Suprapubic skin (tissue), 4 donors: ENCODE results near the gene UBR7. TPM values are rescaled to one million over a fixed set of nuclear protein-coding genes. Genes with fewer than 3 reads are reported as not detected.

ENCODE experiments used
- DNase-seq, 2 donors: peaks; one replicate each; pipeline ENCODE4 v3.0.0-alpha.2; 2019; ENCODE audit warnings: low spot score in 2 of 2
- H3K27ac ChIP-seq: fragments of 200-600 bp; sonication (generic); one replicate; pipeline ENCODE4 v1.5.1; 2019
- H3K27me3 ChIP-seq: fragments of 200-600 bp; sonication (generic); one replicate; pipeline ENCODE4 v1.5.1; 2019
- H3K36me3 ChIP-seq: fragments of 200-600 bp; sonication (generic); one replicate; pipeline ENCODE4 v1.5.1; 2019
- H3K4me1 ChIP-seq: fragments of 200-600 bp; sonication (generic); one replicate; pipeline ENCODE4 v1.5.1; 2019
- H3K4me3 ChIP-seq: fragments of 200-600 bp; sonication (generic); one replicate; pipeline ENCODE4 v1.5.1; 2019; ENCODE audit warnings: mild to moderate bottlenecking
- H3K9me3 ChIP-seq: fragments of 200-600 bp; sonication (generic); one replicate; pipeline ENCODE4 v1.5.1; 2019
- EP300 ChIP-seq: sonication (generic); formaldehyde crosslinking; IDR thresholded peaks from one replicate; pipeline ENCODE4 v1.6.1; 2017; ENCODE audit warnings: antibody characterized with exemption
- POLR2A ChIP-seq, 2 donors: fragments of 450-650 bp; IDR thresholded peaks; one replicate each; pipeline ENCODE4 v1.6.1; 2017; ENCODE audit warnings: antibody characterized with exemption in 2 of 2, mild to moderate bottlenecking in 2 of 2, moderate library complexity in 2 of 2
- POLR2AphosphoS5 ChIP-seq, 3 donors: sonication (generic); formaldehyde crosslinking; IDR thresholded peaks; one replicate each; pipeline ENCODE4 v1.6.1; 2017; ENCODE audit warnings: antibody characterized with exemption in 3 of 3
- WGBS: methylation state at CpG from one replicate; pipeline ENCODE4 v1.1.5; 2018; 5-methylcytosine and 5-hydroxymethylcytosine counted together
- total RNA-seq, 4 donors: library from RNA; depleted of rRNA; stranded (reverse); fragments of >200 nt; gene quantifications; one replicate each; pipeline ENCODE4 v1.1.0, GENCODE V29; 2016
- TF ChIP-seq, protein P1 (sequence below), 2 donors: fragments of 200-600 bp in 1 of 2; fragments of 450-650 bp in 1 of 2; sonication (generic) in 1 of 2; IDR thresholded peaks; one replicate each; pipeline ENCODE4 v1.5.1; 2016 to 2019; ENCODE audit warnings: antibody characterized with exemption in 2 of 2, mild to moderate bottlenecking in 1 of 2, moderate library complexity in 1 of 2

UBR7 gene
- total RNA-seq, 4 donors from 2014 or later: 20.6 to 38.2 (median 34.1) TPM

DNA sequence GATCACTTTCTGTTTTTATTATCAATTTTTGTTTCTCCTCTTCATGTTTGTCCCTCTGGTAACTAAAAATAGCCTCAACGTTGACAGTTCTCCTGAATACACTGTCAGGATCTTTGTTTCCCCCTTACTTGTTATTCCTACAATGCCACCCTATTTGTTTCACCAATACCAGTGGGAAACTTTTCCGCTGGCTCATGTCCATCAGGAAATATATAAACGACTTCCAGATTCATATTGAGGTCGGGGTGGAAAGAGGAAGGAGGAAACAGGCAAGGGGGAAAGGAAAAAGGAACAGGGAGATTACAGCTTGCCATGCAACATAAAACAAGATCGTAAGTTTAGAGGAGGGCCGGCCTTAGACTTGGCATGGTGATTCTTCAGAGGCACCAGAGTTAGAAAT, 64.1 kb downstream of the UBR7 start:
- H3K4me3 ChIP-seq: no peak overlapping the region
- H3K27me3 ChIP-seq: no peaks in the 10 kb centered on the region
- no peak for TF ChIP-seq POLR2AphosphoS5 (IDR thresholded peaks at IDR 0.05)
- TF ChIP-seq POLR2A (IDR thresholded peaks at IDR 0.05): no peak
- no peak for TF ChIP-seq EP300
- TF ChIP-seq, protein P1, sequence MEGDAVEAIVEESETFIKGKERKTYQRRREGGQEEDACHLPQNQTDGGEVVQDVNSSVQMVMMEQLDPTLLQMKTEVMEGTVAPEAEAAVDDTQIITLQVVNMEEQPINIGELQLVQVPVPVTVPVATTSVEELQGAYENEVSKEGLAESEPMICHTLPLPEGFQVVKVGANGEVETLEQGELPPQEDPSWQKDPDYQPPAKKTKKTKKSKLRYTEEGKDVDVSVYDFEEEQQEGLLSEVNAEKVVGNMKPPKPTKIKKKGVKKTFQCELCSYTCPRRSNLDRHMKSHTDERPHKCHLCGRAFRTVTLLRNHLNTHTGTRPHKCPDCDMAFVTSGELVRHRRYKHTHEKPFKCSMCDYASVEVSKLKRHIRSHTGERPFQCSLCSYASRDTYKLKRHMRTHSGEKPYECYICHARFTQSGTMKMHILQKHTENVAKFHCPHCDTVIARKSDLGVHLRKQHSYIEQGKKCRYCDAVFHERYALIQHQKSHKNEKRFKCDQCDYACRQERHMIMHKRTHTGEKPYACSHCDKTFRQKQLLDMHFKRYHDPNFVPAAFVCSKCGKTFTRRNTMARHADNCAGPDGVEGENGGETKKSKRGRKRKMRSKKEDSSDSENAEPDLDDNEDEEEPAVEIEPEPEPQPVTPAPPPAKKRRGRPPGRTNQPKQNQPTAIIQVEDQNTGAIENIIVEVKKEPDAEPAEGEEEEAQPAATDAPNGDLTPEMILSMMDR (IDR thresholded peaks at IDR 0.05): no peak
- no peaks in the 10 kb centered on the region for H3K4me1 ChIP-seq
- DNase-seq: no peak
- H3K27ac ChIP-seq: no peak overlapping the region
- no peaks in the 10 kb centered on the region for H3K9me3 ChIP-seq
- no peaks in the 10 kb centered on the region for H3K36me3 ChIP-seq
- WGBS: 50% methylated on average over 6 of the region's 6 CpGs

DNA sequence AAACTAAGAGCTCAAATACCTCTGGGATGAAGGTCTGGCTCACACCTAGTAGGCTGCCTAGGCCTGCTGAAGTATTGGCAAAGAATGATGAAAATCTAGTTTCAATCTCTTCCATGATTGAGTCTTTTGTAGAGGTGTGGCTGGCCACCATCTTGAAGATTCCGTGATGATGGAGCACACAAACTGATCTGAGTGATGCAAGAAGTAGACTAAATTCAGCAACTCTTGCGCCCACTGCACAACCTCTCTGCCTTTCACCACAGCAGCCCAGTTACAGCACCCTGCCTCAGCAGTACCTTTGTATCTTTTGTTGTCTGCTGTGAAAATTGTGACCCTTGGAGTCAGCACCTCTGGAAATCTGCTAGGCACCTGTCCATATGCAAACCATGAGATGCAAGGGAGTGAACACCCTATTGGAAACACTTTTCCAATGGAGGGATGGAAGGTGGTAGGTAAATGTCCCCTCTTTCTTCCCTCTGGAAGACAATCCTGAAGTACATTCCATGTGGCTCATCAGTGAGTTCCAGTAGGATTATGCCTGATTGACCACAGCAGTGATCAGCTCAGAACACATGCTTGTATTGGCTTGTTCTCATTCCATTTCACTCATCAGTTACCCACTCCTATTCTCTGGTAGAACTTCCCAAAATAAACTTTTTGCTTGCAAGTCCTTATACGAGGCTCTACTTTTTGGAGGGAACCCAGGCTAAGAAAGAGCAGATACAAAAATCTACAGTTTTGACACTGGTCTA, 67.2 kb downstream of the UBR7 start:
- 94% methylated on average over 3 of the region's 3 CpGs for WGBS
- TF ChIP-seq EP300: no peak
- TF ChIP-seq, protein P1 (IDR thresholded peaks at IDR 0.05): no peak
- no peak for TF ChIP-seq POLR2A (IDR thresholded peaks at IDR 0.05)
- TF ChIP-seq POLR2AphosphoS5 (IDR thresholded peaks at IDR 0.05): no peak

DNA sequence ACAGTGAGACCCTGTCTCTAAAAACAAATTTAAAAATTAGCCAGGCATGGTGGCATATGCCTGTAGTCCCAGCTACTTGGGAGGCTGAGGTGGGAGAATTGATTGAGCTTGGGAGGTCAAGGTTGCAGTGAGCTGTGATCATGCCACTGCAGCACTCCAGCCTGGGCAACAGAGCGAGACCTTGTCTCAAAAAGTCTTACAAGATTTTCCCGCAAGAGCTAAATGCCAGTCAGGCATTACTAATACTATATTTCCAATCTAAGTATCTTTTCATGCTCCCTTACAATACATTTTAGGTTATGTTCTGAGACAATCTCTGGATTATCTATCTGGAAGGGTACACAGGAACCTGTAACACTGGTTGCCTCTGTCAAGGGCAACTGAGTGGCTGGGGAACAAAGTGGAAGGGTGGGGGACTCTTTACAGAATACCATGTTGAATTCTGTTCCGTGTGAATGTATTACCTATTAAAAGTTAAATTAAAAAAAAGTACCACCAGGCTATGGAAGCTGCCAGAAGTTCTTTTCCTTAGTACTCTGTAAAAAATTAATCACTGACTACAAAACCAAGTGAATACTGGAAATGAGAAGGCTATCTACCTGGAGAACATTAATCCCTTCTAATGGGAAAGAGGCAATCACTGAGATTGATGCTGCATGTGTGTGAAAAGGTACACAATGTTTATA, 69.1 kb downstream of the UBR7 start:
- Histone ChIP-seq H3K27me3 (no peaks in the 10 kb centered on the region), H3K4me3 (no peak overlapping the region), H3K36me3 (no peaks in the 10 kb centered on the region), H3K27ac (no peak overlapping the region), H3K4me1 (no peaks in the 10 kb centered on the region), H3K9me3 (no peaks in the 10 kb centered on the region)
- DNase-seq: no peak
- WGBS: 91% methylated on average over 3 of the region's 3 CpGs
- TF ChIP-seq POLR2AphosphoS5 (IDR thresholded peaks at IDR 0.05): no peak
- TF ChIP-seq POLR2A (IDR thresholded peaks at IDR 0.05): no peak
- no peak for TF ChIP-seq EP300

More for the DNA sequence above, 67.2 kb downstream of the UBR7 start:
- H3K36me3 ChIP-seq: no peaks in the 10 kb centered on the region
- no peak for DNase-seq
- no peak overlapping the region for H3K4me3 ChIP-seq
- H3K27ac ChIP-seq: no peak overlapping the region
- no peaks in the 10 kb centered on the region for H3K4me1 ChIP-seq
- H3K9me3 ChIP-seq: no peaks in the 10 kb centered on the region
- no peaks in the 10 kb centered on the region for H3K27me3 ChIP-seq

Other genes starting within 250 kb of the UBR7 start
- gene ITPK1, start 91.3 kb upstream of the UBR7 start, total RNA-seq: 10 to 100 TPM; 29.9 to 33.6 (median 32.2) TPM
- gene MOAP1, start 22.4 kb upstream of the UBR7 start, total RNA-seq: 10 to 100 TPM; 18.2 to 33.9 (median 24.1) TPM
- gene LYSET, start 21.9 kb upstream of the UBR7 start, total RNA-seq: 10 to 100 TPM in 1 of 4 donors, 1 to 10 TPM in 3; 6.6 to 11.5 (median 7.1) TPM
- 10 to 100 TPM in 1 of 4 donors, 1 to 10 TPM in 3; 5.6 to 11.3 (median 7.4) TPM for gene GON7, start 191 bp upstream of the UBR7 start, total RNA-seq
- gene BTBD7, start 125.8 kb downstream of the UBR7 start, total RNA-seq: 10 to 100 TPM; 18.8 to 27.0 (median 23.6) TPM
- gene COX8C, start 139.9 kb downstream of the UBR7 start, total RNA-seq: not detected
- gene UNC79, start 223.7 kb downstream of the UBR7 start, total RNA-seq: under 1 TPM in 1 of 4 donors, not detected in 3; 0.30 TPM